GM18873 (cell line): ENCODE data around the gene SIK3.
A peak's percentile ranks its signal among the peaks of the same experiment; 100 is the strongest.

Source experiments
- ATAC-seq: cut with Tn5 transposase; IDR thresholded peaks from one replicate; pipeline ENCODE4 v1.9.1; 2021; ENCODE audit warnings: mild to moderate bottlenecking, moderate library complexity, moderate number of reproducible peaks; ENCODE audit not compliant: unreplicated experiment, low FRiP score

SIK3 gene

DNA sequence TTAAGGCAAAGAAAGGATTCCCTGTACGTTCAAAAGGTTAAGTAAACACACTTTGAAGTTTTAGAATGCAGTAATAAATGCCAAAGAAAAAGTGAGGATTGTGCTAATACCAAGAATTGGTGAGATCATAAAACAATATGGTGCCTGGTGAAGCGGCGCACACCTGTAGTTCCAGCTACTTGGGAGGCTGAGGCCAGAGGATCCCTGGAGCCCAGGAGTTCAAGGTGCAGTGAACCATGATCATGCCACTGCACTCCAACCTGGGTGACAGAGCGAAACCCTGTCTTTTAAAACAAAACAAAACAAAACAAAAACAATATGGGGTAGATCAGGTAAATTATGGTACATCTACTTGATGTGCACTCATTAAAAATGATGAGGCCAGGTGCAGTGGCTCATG lies 187.4 kb downstream of the SIK3 start:
- no peak for ATAC-seq

DNA sequence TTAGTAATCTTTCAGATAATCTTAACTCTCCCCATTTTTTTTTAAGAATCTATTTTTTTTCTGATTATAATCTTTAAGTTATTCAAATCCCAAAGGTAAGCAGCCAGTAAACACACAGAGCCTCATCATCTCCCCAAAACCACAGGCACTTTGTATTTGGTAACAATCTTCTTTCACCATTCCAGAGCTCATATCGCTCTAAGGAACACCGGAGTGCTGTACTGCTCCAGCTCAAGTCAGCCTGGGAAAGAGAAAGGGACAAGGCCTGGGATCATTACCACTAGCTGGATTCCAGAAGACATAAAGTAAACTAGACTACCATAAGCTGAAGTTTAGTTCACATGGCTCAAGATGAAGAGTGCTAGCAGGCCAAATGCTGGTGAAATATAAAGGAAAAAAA lies 187.8 kb downstream of the SIK3 start:
- no peak for ATAC-seq

DNA sequence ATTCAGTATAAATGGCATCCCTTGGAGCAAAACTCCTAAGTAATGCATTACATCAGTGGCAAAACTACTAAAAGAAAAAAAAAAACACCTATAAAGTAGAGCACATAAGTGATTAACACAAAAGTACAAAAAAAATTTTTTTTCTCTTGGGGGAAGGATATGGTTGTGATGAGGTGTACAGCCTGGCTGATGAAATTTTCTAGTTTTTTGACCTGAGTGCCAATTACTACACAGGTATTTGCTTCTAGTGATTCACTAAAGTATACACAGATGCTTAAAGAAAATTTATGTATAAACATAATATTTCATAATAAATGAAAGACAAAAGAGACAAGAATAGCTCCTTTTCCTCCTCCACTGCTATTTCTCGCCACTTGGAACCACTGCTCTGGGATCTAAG lies 189.0 kb downstream of the SIK3 start:
- ATAC-seq: no peak

DNA sequence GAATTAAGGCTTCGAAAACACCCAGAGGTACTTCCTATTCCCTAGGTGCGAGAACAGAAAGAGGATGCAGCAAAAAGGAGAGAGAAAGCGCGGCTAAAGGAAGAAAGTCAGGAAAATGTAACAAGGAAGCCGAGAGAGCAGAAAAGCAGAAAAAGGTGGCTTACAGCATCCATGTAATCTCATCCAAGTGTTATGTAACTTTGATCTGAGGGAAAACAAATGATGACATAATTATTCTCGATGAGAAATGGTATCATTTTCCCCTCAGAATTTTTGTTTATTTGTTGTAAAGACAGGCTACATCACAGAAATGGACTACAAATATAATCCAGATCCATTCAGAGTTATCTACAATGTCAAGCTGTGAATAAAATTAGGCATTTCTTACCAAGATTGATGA lies 191.7 kb downstream of the SIK3 start:
- no peak for ATAC-seq

DNA sequence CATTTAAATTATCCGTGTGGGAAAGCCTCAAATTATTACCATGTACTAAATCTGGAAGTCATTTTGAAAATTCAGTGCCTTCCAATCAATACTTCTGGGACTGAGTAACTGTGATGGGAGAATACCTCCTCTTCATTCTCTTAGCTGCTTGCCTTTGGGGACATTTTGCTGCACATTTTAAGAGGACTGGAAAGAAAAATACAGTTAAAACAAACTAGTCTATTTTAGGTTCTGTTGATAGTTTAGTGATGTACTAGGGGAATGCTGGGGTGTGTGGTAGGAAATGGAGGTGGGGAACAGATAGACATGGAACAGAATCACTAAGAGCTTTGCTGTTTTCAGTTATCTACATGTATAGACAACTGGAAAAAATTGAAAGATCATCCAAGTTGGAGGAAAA lies 195.1 kb downstream of the SIK3 start:
- no peak for ATAC-seq

DNA sequence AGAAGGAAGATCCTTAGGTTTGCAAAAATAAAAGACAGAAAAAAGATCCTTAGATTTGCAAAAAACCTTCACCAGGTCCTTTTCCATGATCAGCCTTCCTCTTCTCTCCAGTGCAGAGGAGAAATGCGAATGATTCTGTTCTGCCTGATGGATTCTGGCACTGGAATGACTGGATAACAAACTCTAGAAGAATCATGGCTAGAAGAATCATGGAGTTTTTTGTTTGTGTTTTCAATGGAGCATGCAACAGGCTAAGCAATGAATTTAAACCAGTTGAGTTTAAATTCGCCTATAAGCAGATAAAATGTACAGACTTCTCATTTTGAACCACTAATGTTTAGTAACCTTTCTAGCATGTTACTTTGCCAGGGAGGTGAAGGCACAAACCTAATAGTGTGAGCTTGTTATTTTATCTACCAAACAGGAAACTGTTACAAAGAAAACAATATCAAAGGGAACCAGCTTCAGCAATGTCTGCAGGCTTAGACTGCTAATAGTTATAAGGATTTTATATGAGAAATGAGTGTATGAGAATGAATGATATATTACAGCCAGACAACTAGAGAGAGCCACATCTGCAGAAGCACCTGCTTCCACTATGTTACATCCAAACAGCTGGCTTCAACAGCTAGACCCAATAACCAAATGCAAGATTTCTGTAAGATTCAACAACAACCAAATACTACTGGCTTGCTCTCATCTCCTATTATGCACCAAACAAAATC lies 196.1 kb downstream of the SIK3 start:
- ATAC-seq: no peak

DNA sequence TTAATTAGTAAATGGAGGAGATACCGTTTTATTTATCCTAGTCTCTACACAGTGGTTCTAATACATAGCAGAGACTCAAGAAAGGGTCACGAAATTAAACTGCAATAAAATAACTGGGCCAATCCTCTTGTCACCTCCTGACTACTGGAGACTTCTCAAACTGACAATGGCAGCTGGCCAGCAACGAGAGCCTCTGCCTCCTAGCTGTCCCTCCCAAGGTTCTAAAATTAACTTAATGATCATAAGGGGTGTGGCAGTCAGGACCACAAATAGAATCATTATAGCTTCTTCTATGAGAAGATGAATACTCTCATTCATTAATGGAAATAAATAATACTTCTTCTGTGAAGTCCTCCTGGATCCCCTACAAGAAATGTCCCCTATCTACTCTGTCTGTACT lies 197.0 kb downstream of the SIK3 start:
- ATAC-seq: no peak

DNA sequence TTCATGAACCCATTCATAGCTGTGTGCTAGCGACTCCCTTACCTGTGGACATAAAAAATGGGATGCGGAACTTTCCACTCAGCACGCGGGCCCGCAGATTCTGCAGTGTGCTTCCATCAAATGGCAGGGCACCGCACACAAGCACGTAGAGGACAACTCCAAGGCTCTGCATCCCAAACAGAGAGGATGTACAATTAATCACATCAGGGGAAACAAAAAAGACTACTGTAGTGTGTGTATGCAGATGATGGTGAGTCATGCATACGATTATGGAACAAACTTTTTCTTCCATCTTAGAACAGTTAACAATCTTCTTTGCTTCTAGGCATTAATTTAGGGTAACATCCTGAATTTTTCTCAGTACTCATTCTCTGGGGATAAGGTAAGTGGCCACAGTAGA lies 202.0 kb downstream of the SIK3 start:
- ATAC-seq: no peak

DNA sequence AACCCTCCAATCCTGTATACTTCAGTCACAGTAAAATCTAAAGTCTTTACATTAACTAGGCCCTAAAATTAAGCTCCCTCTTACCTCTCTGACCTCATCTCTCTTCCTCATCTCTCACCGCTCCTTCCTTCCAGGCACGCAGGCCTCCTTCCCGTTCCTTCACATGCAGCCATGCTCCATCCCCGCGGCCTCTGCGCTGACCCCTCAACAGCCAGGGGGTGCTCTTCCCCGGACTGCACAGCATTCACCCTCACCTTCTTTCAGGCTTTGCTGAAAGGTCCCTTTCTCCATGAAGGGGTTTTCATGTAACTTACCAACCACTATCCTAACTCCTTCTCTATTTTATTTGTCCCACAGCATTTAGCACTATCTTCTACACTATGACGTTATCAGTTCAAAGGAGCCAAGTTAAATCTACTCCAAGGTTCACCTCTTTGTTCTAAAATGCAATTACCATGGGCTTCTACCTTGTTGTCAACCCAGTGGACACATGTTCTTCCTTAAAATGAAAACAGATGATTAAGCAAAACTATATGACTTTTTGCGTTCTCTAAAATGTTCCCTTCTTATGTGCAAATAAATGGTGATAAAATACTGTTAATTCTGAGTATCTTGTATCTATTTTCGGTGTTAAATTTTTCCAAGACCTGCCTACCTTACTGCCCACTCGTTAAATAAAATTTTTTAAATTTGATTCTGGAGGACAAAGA lies 203.0 kb downstream of the SIK3 start:
- no peak for ATAC-seq

DNA sequence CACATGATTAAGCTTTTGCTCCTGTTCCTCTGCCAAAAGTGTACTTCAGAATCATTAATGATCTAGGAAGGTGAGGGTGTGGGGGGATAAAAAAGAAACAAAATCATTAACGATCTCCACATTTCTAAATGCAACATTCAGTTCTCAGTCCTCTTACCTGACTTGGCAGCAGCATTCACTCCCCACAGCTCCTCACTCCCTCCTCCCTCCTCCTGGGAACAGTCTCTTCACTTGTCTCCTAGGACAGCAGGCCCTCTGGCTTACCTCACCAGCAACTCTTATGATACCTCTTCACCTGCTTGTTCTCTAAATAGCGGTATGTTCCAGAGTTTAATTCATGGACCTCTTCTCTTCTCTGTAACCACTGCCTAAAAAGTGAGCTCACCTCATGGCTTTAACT lies 204.3 kb downstream of the SIK3 start:
- no peak for ATAC-seq

DNA sequence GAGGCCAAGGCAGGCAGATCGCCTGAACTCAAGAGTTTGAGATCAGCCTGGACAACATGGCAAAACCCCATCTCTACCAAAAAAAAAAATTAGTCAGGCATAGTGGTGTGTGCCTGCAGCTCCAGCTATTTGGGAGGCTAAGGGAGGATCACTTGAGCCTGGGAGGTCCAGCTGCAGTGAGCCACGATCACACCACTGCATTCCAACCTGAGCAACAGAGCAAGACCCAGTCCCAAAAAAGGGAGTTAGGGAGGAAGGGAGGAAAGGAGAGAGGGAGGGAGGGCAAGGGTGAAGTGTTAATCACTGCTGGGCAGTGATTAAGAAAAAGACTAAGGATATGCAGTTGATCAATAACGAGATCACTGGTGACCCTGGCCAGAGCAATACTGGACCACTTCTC lies 204.8 kb downstream of the SIK3 start:
- ATAC-seq: no peak

DNA sequence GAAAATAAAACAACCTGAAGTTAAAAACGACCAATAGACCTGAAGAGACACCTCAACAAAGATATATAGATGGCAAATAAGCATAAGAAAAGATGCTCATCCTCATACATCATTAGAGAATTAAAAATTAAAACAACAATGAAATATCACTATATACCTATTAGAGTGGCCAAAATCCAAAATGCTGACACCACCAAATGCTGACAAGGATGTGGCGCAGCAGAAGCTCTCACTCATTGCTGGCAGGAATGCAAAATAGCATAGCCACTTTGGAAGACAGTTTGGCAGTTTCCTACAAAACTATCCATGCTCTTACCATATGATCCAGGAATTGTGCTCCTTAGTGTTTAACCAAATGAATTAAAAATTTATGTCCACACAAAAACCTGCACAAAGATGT lies 205.9 kb downstream of the SIK3 start:
- ATAC-seq: no peak

DNA sequence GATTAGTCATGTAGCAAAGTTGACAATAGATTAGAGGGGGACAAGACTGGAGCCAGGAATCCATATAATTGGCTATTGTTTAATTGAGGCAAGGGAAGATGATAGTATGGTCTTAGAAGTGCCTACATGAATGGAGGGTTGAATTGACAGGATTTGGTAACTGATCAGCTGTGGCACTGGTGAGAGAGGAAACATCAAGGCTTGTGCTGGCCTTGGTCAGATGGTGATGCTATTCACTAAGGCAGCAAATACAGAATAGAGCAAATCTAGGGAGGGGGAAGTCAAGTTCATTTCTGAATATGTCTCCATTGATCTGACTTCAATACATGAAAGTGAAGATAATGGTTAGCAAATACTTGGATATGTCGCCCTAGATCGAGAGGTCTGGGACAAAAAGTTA lies 206.5 kb downstream of the SIK3 start:
- ATAC-seq: no peak

DNA sequence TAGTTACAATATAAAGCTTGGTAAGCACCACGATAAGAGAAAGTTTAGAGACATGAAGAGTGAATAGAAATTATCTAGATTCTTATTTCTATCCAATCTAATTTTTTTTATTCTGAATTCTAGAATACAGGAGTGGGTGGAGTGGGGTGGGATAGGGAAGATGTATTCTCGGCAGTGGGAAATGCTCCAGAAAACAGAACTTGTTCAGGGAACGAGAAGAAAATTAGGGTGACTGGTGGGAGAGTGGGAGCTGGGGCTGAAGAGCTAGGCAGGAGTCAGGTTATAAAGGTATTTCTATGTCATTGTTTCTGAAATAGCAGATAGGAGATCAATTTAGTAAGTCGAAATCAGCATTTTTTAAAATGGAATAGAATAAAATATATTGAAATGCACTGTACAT lies 207.6 kb downstream of the SIK3 start:
- no peak for ATAC-seq

DNA sequence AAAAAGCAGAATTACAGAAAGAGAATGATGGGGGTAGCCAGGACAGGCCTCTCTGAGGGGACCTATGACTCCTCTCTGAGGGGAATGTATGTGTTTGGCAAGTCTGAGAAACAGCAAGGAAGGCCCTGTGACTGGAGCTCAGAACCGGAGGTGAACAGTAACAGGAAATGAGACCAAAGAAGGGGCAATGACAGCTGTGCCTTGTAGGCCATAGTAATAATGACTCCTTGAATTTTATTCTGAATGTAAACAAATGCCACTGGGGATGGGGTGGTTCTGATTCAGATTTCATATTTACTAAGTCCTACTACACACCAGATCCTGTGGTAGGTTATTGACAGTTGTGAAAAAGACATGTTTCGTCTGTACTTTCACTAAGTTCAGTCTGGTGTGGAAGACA lies 208.0 kb downstream of the SIK3 start:
- peak; percentile 73 for ATAC-seq

DNA sequence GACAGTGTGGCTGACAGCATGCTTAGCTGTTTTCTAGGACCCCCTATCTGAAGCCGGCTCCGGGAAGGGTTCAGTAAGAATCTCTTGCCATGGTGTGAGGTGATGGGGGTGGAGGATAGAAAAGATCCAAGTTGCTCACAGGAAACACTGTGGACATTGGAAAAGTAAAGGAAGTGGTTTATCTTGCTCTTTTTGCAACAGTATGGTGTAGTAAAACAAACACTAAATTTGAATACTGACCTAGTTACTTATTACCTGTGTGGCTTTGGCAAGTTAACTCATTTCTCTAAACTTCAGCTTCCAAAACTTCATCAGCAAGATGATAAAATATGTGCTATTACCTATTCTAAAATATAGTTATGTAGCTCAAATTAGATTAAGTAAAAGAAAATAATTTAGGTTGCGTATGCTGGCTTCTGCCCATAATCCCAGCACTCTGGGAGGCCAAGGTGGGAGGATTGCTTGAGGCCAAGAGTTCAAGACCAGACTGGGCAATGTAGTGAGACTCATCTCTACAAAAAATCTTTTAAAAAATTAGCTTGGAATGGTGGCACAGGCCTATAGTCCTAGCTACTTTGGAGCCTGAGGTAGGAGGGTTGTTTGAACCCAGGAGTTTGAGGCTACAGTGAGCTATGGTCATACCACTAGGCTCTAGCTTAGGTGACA lies 209.2 kb downstream of the SIK3 start:
- no peak for ATAC-seq

DNA sequence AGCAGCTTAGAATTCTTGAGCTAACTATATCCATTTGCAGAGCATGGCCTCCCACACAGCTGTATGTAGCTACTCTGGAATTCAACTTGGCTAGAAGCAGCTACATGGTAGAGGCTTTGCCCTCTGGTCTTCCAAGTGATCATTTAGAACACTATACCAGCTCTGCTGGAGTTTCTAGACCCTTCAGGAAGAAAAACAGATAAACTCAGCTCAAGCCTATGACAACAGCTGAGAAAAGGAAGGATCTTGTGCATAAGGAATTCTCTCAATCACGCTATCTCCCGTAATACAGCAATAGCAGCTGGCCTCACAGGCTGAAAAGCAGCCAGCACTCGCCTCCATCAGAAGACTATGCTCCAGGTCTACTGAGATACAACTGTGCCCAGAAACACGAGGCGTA lies 210.2 kb downstream of the SIK3 start:
- ATAC-seq: no peak

DNA sequence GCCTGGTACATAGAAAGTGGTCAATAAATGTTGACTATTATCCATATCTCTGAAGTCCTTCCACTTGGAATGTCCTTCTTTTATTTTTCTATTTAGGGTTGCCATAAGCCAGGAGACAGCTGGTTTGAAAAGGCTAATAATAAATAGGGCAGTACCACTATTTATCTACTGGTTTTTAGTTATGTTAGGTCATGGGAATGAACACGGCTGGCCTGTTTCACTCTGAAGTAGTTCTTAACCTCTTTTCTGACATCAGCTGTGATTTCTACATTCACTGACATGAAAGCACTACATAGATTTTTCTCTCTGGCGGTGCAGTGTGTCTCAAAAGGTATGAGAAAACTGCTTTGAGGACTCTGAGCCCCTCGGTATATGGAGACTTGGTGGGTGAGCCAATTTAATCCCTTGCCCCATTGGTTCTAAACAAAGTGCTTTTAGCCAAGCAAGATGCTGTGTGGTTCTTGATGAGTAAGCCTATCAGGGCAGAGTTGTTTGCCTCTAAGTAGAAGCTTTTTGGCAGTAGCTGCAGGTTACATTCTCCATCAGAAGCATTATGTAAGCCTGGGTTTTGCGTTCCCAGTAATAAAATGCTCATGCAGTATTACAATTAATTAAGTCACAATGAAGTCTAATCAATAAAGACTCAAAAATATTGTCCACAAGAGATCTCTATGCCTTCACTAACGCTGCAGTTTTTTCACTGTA lies 212.1 kb downstream of the SIK3 start:
- no peak for ATAC-seq

DNA sequence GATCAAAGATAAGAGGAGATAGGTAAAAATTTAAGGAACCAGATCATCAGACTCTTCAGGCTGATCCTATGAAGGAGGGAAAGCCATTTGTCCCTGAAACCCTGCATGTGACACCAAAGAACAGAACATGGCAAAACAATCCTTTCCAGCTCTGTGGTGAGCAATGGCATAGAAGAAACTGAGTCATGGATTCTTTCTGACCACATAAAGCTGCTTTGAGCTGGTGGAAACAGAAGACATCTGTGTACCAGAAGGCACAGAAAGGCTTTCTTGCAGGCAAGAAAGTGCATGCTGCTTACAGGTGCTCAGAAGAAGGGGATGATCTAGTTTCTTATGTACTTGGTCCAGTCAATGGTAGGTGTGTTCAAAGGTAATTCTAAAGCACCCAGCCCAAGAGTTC lies 215.8 kb downstream of the SIK3 start:
- no peak for ATAC-seq

DNA sequence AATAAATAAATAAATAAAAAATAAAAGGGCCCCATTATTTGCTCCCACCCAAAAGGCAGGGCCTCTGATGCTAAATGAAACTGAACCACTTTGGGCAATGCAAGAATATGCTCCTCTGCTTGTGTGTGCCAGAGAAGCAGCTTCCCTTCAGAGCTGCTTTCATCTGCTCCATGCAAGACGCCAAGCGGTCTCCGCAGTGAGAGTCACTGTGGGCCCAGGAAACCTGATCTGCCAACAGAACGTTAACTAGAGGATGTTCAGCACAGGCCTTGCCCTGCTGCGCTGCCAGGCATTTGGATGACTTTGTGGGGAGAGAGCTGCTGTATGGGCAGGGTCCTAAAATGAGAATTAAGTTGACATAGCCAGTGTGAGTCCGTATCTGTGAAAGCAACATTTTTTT lies 217.1 kb downstream of the SIK3 start:
- no peak for ATAC-seq
